Hindlimb muscle (tissue), 1 donor: Measurements from ENCODE around the gene SNRNP27. TPM values are rescaled to one million over a fixed set of nuclear protein-coding genes. Genes with fewer than 3 reads are reported as not detected.

Experiments
- DNase-seq: peaks from one replicate; pipeline ENCODE4 v3.0.0-alpha.2; 2013
- polyA plus RNA-seq: library from polyadenylated mRNA; unstranded; fragments of 120-200 nt; gene quantifications from one replicate; pipeline ENCODE4 v1.2.1, GENCODE V29; 2013; ENCODE audit not compliant: insufficient read length

Gene SNRNP27
- polyA plus RNA-seq, 1 donor = 67.1 TPM

- DNase-seq = no peak
Observed at GRCh38 chr2:69916106-69916505, 22.4 kb downstream of the SNRNP27 start.

GRCh38 chr2:69917852-69918251 lies 24.1 kb downstream of the SNRNP27 start:
- DNase-seq = no peak

GRCh38 chr2:69918401-69918800 lies 24.6 kb downstream of the SNRNP27 start:
- no peak for DNase-seq

- no peak for DNase-seq
Observed at GRCh38 chr2:69923116-69923515, 29.4 kb downstream of the SNRNP27 start.

- DNase-seq = no peak
Observed at GRCh38 chr2:69926849-69927515, 33.2 kb downstream of the SNRNP27 start.

- DNase-seq = no peak
Observed at GRCh38 chr2:69931832-69932595, 38.3 kb downstream of the SNRNP27 start.

GRCh38 chr2:69932596-69932922 lies 38.8 kb downstream of the SNRNP27 start:
- no peak for DNase-seq

- DNase-seq = no peak
Observed at GRCh38 chr2:69933254-69933828, 39.6 kb downstream of the SNRNP27 start.

- DNase-seq = no peak
Observed at GRCh38 chr2:69933839-69934613, 40.3 kb downstream of the SNRNP27 start.

- DNase-seq = no peak
Observed at GRCh38 chr2:69934614-69934908, 40.8 kb downstream of the SNRNP27 start.

GRCh38 chr2:69935011-69935410 lies 41.3 kb downstream of the SNRNP27 start:
- DNase-seq = no peak

- DNase-seq = no peak
Observed at GRCh38 chr2:69936906-69937305, 43.1 kb downstream of the SNRNP27 start.

GRCh38 chr2:69937968-69938367 lies 44.2 kb downstream of the SNRNP27 start:
- DNase-seq = no peak

- DNase-seq = no peak
Observed at GRCh38 chr2:69939722-69940121, 46.0 kb downstream of the SNRNP27 start.

GRCh38 chr2:69940691-69941090 lies 46.9 kb downstream of the SNRNP27 start:
- no peak for DNase-seq

- DNase-seq = no peak
Observed at GRCh38 chr2:69943000-69943842, 49.5 kb downstream of the SNRNP27 start.

- DNase-seq = no peak
Observed at GRCh38 chr2:69943843-69944525, 50.2 kb downstream of the SNRNP27 start.

GRCh38 chr2:69944756-69945155 lies 51.0 kb downstream of the SNRNP27 start:
- no peak for DNase-seq

GRCh38 chr2:69945441-69945840 lies 51.7 kb downstream of the SNRNP27 start:
- DNase-seq = no peak

- DNase-seq = no peak
Observed at GRCh38 chr2:69945941-69946340, 52.2 kb downstream of the SNRNP27 start.

GRCh38 chr2:69946351-69947324 lies 52.9 kb downstream of the SNRNP27 start:
- DNase-seq = no peak
